Body of pancreas (tissue), 4 donors: Measurements from ENCODE around the gene S100A12. TPM values are rescaled to one million over a fixed set of nuclear protein-coding genes. Genes with fewer than 3 reads are reported as not detected.

Experiments
- ATAC-seq: fragments of 150-250 bp; one replicate; pipeline ENCODE4 v1.9.1; 2016
- DNase-seq, 4 donors: peaks; one replicate each; pipeline ENCODE4 v3.0.0-alpha.2; 2019
- H3K27ac ChIP-seq, 4 donors: fragments of 200-600 bp; sonication (generic); 1 replicate in 3 of 4; 2 replicates in 1 of 4; pipeline versions ENCODE4 v1.5.1 to v1.6.1; 2016 to 2019; ENCODE audit warnings: mild to moderate bottlenecking in 1 of 4, mixed read lengths in 1 of 4, moderate library complexity in 1 of 4
- H3K27me3 ChIP-seq, 2 donors: fragments of 200-600 bp; sonication (generic); one replicate each; pipeline ENCODE4 v1.6.0; 2016; ENCODE audit warnings: mild to moderate bottlenecking in 1 of 2
- H3K36me3 ChIP-seq, 2 donors: fragments of 200-600 bp; sonication (generic); replicated peaks in 1 of 2; 2 replicates each; pipeline ENCODE4 v1.5.1; 2016; ENCODE audit warnings: low read depth in 2 of 2; ENCODE audit not compliant: insufficient read depth in 1 of 2
- H3K4me1 ChIP-seq: fragments of 200-600 bp; sonication (generic); one replicate; pipeline ENCODE4 v1.6.0; 2016
- H3K4me3 ChIP-seq, 2 donors: fragments of 200-600 bp; sonication (generic); 1 replicate in 1 of 2; 2 replicates in 1 of 2; pipeline ENCODE4 v1.5.1; 2016 to 2019
- H3K9me3 ChIP-seq, 3 donors: fragments of 200-600 bp; sonication (generic); 1 replicate in 2 of 3; 2 replicates in 1 of 3; pipeline ENCODE4 v1.5.1; 2016
- CTCF ChIP-seq, 7 experiments: fragments of 450-650 bp in 4 of 7; fragments of 200-600 bp in 3 of 7; sonication (generic) in 3 of 7; IDR thresholded peaks; one replicate each; pipeline ENCODE4 v1.5.1; 2016 to 2019; ENCODE audit warnings: antibody characterized with exemption in 7 of 7
- POLR2A ChIP-seq, 3 donors: fragments of 450-650 bp; IDR thresholded peaks; one replicate each; pipeline ENCODE4 v1.6.1; 2016; ENCODE audit warnings: antibody characterized with exemption in 3 of 3, mild to moderate bottlenecking in 2 of 3
- WGBS, 2 donors: methylation state at CpG; one replicate each; pipeline ENCODE4 v1.1.5; 2017; 5-methylcytosine and 5-hydroxymethylcytosine counted together
- intact Hi-C: fragments of 100-400 bp; cut with DNase I; formaldehyde crosslinking; loops from one replicate; pipeline ENCODE4 v1.15.1; 2023
- total RNA-seq, 2 donors: library from RNA; depleted of rRNA; stranded (reverse); fragments of >200 nt; gene quantifications; one replicate each; pipeline ENCODE4 v1.1.0, GENCODE V29; 2016

Gene S100A12
- total RNA-seq, 2 donors from 2014 or later: not detected

GRCh38 chr1:153364766-153365666, 10.4 kb downstream of the S100A12 start:
- no peak for TF ChIP-seq POLR2A (IDR thresholded peaks at IDR 0.05)
- no peak for TF ChIP-seq CTCF (IDR thresholded peaks at IDR 0.05)
- WGBS, 2 donors: 59 to 61% methylated on average over 12 of the region's 12 CpGs
- Histone ChIP-seq H3K36me3 (no peaks in the 10 kb centered on the region), H3K27ac (no peak overlapping the region), H3K4me1 (no peaks in the 10 kb centered on the region), H3K9me3 (no peaks in the 10 kb centered on the region), H3K4me3 (no peak overlapping the region), H3K27me3 (no peaks in the 10 kb centered on the region)
- intact Hi-C loops: no loop called here
- ATAC-seq (no peak), DNase-seq (no peak)

- ATAC-seq: no peak
- H3K27me3 ChIP-seq: no peaks in the 10 kb centered on the region
- intact Hi-C loops: no loop called here
- no peaks in the 10 kb centered on the region for H3K36me3 ChIP-seq
- H3K4me3 ChIP-seq: no peak overlapping the region
- TF ChIP-seq POLR2A (IDR thresholded peaks at IDR 0.05): no peak
- no peak for TF ChIP-seq CTCF (IDR thresholded peaks at IDR 0.05)
- no peaks in the 10 kb centered on the region for H3K9me3 ChIP-seq
- H3K27ac ChIP-seq: no peak overlapping the region
- H3K4me1 ChIP-seq: no peaks in the 10 kb centered on the region
- no peak for DNase-seq
Measured at GRCh38 chr1:153364156-153364555, 11.3 kb downstream of the S100A12 start.

GRCh38 chr1:153363641-153364040, 11.8 kb downstream of the S100A12 start:
- no peak for ATAC-seq
- DNase-seq: no peak
- intact Hi-C loops: no loop called here
- H3K27ac ChIP-seq: no peak overlapping the region
- H3K4me1 ChIP-seq: no peaks in the 10 kb centered on the region
- no peak for TF ChIP-seq CTCF (IDR thresholded peaks at IDR 0.05)
- no peak for TF ChIP-seq POLR2A (IDR thresholded peaks at IDR 0.05)
- no peaks in the 10 kb centered on the region for H3K9me3 ChIP-seq
- no peaks in the 10 kb centered on the region for H3K27me3 ChIP-seq
- 48 to 60% methylated on average over 3 of the region's 3 CpGs for WGBS, 2 donors
- no peak overlapping the region for H3K4me3 ChIP-seq
- no peaks in the 10 kb centered on the region for H3K36me3 ChIP-seq

- Histone ChIP-seq H3K9me3 (no peaks in the 10 kb centered on the region), H3K36me3 (no peaks in the 10 kb centered on the region), H3K4me3 (no peak overlapping the region), H3K27me3 (no peaks in the 10 kb centered on the region), H3K4me1 (no peaks in the 10 kb centered on the region), H3K27ac (no peak overlapping the region)
- WGBS, 2 donors: 84 to 93% methylated on average over 2 to 3 of the region's 3 CpGs
- DNase-seq: no peak
- intact Hi-C loops: no loop called here
- ATAC-seq: no peak
- no peak for TF ChIP-seq POLR2A (IDR thresholded peaks at IDR 0.05)
- no peak for TF ChIP-seq CTCF (IDR thresholded peaks at IDR 0.05)
Measured at GRCh38 chr1:153362187-153362775, 13.1 kb downstream of the S100A12 start.
